T-helper 1 cell treated with Interleukin-12 subunit alpha and Interleukin-12 subunit beta and Interleukin-4 antibody, amounts not matched to agents 30 ng/mL and 1 ng/mL, for 36 hours (primary cell): Measurements from ENCODE around the gene BTG1. TPM values are rescaled to one million over a fixed set of nuclear protein-coding genes. Genes with fewer than 3 reads are reported as not detected.

ENCODE experiments used
- intact Hi-C: fragments of 100-400 bp; cut with micrococcal nuclease; formaldehyde crosslinking; loops from one replicate; pipeline ENCODE4 v1.15.1; 2024
- total RNA-seq: library from RNA; stranded (reverse); gene quantifications from 2 replicates; pipeline ENCODE4 v1.2.3, GENCODE V29; 2022

The BTG1 gene
- total RNA-seq, 1 donor from 2014 or later = 189 TPM

DNA sequence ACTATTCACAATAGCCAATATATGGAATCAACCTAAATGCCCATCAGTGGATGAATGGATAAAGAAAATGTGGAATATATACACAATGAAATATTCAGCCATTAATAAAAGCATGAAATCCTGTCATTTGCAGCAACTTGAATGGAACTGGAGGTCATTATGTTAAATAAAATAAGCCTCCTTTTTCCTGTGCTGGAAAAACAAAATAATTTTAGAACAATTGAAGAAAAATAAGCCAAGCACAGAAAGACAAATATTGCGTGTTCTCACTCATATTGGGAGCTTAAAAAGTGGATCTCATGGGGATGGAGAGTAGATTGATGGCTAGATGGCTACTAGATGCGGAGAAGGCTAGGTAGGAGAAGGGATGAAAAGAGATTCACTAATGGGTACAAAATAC lies 6.3 kb upstream of the BTG1 start:
- intact Hi-C loops = no loop called here

DNA sequence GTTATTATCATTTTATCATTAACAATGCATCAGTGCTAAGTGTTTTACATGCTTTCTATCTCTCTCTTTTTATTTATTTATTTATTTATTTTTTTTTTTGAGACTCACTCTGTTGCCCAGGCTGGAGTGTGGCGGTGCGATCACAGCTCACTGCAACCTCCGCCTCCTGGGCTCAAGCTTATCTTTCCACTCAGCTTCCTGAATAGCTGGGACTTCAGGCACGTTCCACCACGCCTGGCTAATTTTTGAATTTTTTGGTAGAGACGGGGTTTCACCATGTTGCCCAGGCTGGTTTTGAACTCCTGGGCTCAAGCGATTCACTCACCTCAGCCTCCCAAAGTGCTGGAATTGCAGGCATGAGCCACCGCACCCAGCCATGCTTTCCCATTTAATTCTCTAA lies 3.9 kb upstream of the BTG1 start:
- intact Hi-C loops = loop anchor here (10.0 kb wide), 1 partner anchor 1425 kb away; the partner anchor contains the start of gene SOCS2

DNA sequence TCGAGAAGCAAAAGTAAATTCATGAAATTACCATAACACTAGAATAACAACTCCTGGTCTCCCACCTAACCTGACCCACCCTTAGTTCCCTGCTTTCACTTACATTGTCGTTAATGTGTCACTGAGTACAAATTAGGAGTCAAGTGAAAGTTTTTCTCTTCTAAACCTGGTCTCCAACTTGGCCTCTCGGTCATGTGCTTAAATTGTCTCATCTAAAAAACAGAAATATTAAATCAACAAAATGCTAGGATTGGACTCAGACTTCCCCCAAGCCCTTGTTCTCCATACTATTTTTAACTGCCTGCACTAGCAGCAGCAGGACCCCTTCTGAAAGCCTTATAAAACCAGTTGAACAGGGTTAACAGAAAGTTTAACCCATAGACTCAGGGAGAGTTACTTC lies 1.8 kb upstream of the BTG1 start:
- intact Hi-C loops = loop anchor here (2.0 to 10.0 kb wide), 3 partner anchors 71 to 1427 kb away; partner anchors contain the start of gene SOCS2

DNA sequence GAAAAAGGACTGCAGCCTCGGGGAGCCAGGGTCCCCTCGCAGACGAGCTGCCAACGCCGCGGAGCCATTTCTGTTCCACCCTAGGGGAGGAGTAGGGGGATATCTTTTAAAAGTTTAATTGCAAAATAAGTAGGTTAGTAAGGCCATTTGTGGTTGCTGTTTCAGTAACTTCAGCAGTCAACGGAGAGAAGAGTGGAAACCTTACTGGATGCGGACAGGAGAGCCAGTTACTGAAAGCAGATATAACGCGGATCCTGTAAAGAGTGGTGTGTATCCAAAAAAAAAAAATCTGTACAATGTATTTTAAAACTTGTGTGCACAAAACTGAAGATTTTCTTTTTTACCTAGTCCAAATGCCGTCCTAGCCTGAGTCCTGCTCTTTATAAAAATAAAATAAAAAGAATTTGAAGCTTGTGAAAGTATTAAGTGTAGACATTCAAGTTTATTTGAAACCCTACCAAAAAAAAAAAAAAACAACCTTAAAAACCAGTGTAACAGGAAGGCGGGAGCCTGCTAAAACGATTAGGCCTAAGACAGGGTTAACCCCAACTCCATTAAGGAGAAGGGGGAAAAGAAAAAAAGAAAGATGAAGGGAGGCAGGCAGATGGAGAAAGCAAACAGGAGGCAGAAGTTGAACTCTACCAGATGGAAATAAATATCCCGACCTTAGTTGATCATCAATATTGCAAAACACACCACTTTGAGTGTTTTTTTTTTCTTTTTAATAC lies 1.0 kb upstream of the BTG1 start:
- intact Hi-C loops = loop anchor here (1.0 to 10.0 kb wide), 14 partner anchors 39 to 1428 kb away; partner anchors contain the start of genes EEA1 and SOCS2

GRCh38 chr12:92145481-92145730 lies 240 bp downstream of the BTG1 start:
- intact Hi-C loops = loop anchor here (1.0 to 10.0 kb wide), 3 partner anchors 8 to 1429 kb away; partner anchors contain the start of gene SOCS2

DNA sequence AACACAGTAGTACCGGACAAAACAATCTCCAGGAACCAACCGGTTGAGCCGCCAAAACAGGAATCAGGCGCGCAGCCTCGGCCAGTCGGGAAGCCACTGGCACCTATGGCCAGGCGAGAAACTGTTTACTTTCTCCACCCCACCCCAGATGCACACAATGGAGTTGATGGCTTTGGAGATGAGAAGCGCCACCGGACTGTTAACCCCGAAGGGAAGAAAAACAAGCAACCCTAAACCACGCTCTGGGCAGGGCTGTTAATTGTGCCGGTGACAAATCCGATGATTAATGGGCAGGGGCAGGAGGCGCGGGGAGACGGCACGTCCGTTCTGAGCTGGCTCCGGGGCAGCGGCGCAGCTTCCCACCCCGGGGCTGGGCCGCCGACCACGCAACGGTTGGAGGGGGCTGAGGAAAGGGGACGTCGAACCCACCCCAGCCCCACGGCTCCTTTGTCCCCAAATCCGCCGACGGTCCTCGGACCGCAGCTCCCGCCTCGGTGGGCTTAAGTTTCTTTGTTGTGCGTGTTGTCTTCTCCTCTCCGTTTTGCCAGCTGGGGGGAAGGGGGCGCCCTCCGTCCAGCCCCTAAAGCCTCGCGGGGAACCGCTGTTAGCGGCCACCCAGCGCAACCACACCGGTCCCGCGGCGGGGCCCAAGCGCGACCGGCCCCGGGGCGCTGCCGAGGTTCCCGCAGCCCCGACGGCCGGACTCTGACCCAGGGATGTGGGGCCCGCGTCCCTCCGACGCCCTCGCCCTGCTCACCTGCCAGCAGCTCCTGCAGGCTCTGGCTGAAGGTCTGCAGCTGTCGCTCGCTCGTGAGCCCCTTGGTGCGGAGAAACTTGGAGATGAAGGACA lies 790 bp downstream of the BTG1 start:
- intact Hi-C loops = loop anchor here (1.0 to 10.0 kb wide), 10 partner anchors 8 to 1430 kb away; partner anchors contain the start of gene SOCS2

DNA sequence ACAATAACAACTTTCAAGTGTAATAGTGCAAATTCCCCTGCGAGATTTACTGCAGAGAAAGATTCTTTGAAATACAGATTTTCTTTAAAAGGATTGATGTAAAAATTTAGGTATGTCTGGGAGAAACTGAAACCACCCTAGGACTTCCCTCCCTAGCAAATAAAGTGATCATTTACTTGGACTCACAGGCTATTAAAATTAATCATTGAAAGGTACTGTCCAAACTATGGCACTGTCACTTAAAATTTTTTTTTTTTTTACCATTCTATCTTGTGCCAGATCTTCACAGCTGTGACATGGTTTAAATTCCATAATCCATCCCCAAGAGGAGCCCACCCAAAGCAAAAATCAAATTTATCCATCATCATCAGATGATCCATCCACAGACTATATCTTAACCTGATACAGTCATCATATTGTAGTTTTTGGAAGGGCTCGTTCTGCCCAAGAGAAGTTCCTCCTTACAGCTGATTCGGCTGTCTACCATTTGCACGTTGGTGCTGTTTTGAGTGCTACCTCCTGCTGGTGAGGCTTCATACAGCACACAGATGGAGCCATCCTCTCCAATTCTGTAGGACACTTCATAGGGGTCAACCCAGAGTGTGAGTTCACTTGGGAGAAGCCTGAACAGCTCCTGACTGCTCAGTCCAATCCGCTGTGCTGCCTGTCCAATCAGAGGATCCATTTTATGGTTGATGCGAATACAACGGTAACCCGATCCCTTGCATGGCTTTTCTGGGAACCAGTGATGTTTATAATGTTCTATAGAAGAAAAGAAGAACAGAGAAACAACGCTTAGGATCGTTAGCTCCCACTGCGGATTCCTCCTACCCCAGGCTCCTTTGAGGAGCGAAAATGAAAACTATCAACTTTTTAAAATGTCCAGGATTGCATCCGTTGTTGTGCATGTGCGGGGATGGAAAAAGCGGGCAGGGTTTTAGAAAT lies 1.7 kb downstream of the BTG1 start:
- intact Hi-C loops = loop anchor here (1.0 to 10.0 kb wide), 9 partner anchors 79 to 1431 kb away; partner anchors contain the start of gene SOCS2

DNA sequence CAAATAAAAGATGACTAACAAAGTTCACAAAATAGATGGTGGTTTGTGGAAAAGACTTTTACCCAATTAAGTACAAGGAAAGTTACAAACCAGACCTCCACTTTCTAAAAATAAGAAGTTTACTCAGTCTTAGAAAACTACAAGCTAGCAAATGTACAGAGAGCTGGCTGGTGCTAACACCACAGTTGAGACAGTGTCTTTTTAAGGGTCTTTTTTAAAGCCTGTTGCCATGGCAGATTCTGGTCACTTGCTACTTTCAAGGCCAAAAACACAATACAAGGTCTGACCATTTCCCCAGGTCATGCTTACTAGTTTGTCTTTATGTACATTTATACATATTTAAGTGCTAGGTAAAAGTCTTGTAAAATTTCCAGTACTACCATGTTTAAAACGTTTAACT lies 2.4 kb downstream of the BTG1 start:
- intact Hi-C loops = loop anchor here (1.0 to 10.0 kb wide), 3 partner anchors 565 to 1432 kb away; partner anchors contain the start of gene SOCS2

DNA sequence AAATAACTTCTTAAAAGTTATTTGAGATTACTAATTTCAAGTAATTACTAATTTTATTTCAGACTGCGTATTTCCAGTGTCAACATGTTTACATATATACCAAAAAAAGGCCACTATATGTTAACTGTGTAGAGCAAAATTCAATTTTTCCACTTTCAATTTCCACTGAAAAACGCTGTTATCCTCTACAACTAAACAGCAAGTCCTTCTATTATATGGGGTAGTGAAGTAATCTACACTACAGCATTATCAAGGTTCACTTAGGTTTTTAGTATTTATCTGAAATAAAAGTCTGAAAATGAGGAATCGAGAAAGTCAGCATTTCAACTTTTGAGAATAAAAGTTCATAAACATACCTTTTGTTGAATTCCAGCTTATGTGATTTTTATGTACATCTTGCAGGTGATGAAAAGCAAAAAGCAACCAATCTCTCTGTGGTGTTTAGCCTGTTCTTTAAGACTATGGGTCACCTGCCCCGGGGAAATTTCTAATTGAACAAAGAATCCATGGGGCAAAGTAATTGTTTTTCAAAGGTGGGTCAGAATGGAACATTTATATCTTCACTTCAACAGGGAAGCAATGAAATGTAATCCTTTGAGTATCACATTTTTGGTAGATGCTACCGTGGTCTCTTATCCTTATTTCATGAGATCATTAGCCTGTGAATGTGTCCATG lies 3.3 kb downstream of the BTG1 start:
- intact Hi-C loops = loop anchor here (5.0 to 10.0 kb wide), 2 partner anchors 780 to 1432 kb away; partner anchors contain the start of gene SOCS2

GRCh38 chr12:92141591-92142121 lies 4.0 kb downstream of the BTG1 start:
- intact Hi-C loops = loop anchor here (1.0 to 10.0 kb wide), 5 partner anchors 9 to 1433 kb away; partner anchors contain the start of gene SOCS2

- intact Hi-C loops = loop anchor here (1.0 to 10.0 kb wide), 6 partner anchors 9 to 1434 kb away; partner anchors contain the start of gene SOCS2
These were observed 4.6 kb downstream of the BTG1 start for GRCh38 chr12:92140896-92141536.

- intact Hi-C loops = loop anchor here (1.0 to 10.0 kb wide), 5 partner anchors 151 to 1435 kb away; partner anchors contain the start of gene SOCS2
These were observed 5.5 kb downstream of the BTG1 start for GRCh38 chr12:92140156-92140555.

DNA sequence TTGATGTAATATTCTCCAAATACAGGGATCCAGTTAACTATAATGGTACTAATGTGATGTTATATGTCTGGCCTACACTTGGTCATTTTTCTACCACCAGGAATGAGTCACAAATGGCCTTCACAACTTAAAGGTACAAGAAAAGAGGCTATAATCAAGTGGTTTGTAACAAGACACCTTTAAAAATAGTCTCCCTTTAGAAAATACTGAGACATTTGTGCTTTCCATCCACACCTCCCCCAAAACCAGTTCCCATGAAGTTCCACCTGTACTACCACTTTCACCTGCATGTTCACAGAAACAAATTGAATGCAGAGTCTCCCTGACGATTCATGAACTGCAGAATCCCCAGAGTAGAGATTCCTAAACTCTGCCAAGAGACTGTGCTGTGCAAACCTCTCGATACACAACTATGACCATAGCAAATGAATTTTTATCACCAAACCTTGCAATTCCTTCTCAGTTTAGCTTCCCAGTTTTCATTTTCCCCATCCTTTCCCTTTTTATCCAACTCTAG lies 6.0 kb downstream of the BTG1 start:
- intact Hi-C loops = loop anchor here (1.0 to 10.0 kb wide), 8 partner anchors 59 to 1645 kb away; partner anchors contain the start of gene SOCS2

GRCh38 chr12:92138626-92139025 lies 7.0 kb downstream of the BTG1 start:
- intact Hi-C loops = loop anchor here (2.0 to 10.0 kb wide), 3 partner anchors 58 to 1646 kb away; no protein-coding TSS in a partner anchor

DNA sequence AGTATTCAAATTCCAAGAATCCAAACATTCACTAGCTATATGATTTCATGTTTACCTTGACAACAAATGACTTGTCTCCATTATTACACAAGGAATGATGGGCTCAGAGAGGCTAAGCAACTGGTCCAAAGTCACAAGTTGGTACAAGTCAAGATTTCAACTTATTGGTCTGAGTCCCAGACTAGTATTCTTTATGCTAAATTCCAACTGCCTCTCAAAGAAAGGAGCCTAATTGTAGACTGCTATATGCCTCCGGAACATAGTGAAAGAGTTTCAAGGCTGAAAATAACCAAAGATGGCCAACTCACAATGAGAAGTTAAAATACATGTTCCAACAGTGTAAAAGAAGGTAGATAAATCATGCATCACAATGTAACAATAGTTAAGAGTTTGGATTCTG lies 7.5 kb downstream of the BTG1 start:
- intact Hi-C loops = loop anchor here (2.0 to 10.0 kb wide), 3 partner anchors 57 to 1647 kb away; no protein-coding TSS in a partner anchor

GRCh38 chr12:92136965-92137721 lies 8.5 kb downstream of the BTG1 start:
- intact Hi-C loops = loop anchor here (1.0 to 10.0 kb wide), 3 partner anchors 8 to 1648 kb away; partner anchors contain the start of gene BTG1

DNA sequence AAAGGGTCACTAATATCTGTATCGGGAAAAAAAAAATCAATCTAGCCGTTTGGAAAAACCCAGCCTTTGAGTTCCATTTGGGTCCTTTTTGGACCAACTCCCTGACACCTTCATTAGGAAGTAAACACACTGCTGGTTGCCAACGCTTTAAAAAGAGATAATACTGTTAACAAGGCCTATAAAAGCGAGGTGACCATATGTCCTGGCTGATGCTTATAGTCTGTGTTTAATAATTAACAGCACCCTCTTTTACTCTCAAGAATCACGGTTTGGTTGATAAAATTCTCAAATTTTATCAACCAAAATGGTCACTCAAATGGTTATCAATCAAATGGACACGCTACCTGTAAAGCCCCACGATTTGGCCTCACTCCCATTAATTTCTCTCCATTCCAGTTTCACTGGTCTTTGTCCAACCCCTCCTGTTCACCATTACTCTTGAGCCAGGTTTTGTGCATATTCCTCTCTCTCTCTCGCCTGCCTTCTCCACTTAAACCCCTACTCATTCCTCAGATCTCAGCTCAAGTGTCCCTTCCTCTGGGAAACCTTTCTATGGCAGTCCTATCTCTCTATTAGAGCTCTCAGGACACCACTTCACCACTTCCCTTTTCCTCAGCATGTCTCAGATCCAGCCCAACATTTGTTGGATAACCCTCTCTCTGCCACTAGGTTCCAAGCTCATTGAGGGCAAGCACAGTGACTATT lies 9.5 kb downstream of the BTG1 start:
- intact Hi-C loops = loop anchor here (2.0 to 10.0 kb wide), 2 partner anchors 79 to 1649 kb away; no protein-coding TSS in a partner anchor
